Keratinocyte (primary cell): Measurements from ENCODE around the gene MFAP1. TPM values are rescaled to one million over a fixed set of nuclear protein-coding genes. Genes with fewer than 3 reads are reported as not detected.

ENCODE experiments used
- DNase-seq: peaks from one replicate; pipeline ENCODE4 v3.0.0-alpha.2; 2011; ENCODE audit warnings: low read depth, missing footprints, low spot score
- FAIRE-seq: peaks from 2 replicates; lab custom pipeline; 2011; peaks lifted over from hg19 to GRCh38; lab: Jason Lieb, UNC
- H2AFZ ChIP-seq: 2 replicates; pipeline ENCODE4 v1.6.0; 2012; ENCODE audit warnings: low read length, control low read depth, inconsistent platforms; ENCODE audit not compliant: control insufficient read depth
- H3K27ac ChIP-seq: 2 replicates; pipeline ENCODE4 v1.5.1; 2011; ENCODE audit warnings: low read length; ENCODE audit not compliant: control insufficient read depth, insufficient read depth
- H3K27me3 ChIP-seq: 3 replicates; pipeline ENCODE4 v1.6.0; 2011; ENCODE audit warnings: low read length; ENCODE audit not compliant: control insufficient read depth, insufficient read depth; ENCODE audit errors: extremely low read depth
- H3K36me3 ChIP-seq, 2 experiments: 2 replicates in 1 of 2; 3 replicates in 1 of 2; pipeline ENCODE4 v1.5.1; 2011; ENCODE audit warnings: low read length in 2 of 2, mild to moderate bottlenecking in 1 of 2; ENCODE audit not compliant: control insufficient read depth in 2 of 2, insufficient read depth in 2 of 2; ENCODE audit errors: extremely low read depth in 1 of 2
- H3K4me1 ChIP-seq: 3 replicates; pipeline ENCODE4 v1.5.1; 2011; ENCODE audit warnings: low read length; ENCODE audit not compliant: control insufficient read depth, insufficient read depth; ENCODE audit errors: extremely low read depth
- H3K4me2 ChIP-seq: 3 replicates; pipeline ENCODE4 v1.6.0; 2011; ENCODE audit warnings: low read depth, low read length; ENCODE audit not compliant: control insufficient read depth, insufficient read depth; ENCODE audit errors: extremely low read depth
- H3K4me3 ChIP-seq, 3 experiments: fragments of 200-600 bp in 1 of 3; sonication (generic) in 1 of 3; 2 replicates in 2 of 3; 3 replicates in 1 of 3; pipeline ENCODE4 v1.5.1; 2011 to 2016; ENCODE audit warnings: low read length in 3 of 3, mild to moderate bottlenecking in 3 of 3, control low read depth in 2 of 3, inconsistent platforms in 1 of 3, low read depth in 1 of 3, mixed read lengths in 1 of 3, mixed run types in 1 of 3, moderate library complexity in 1 of 3; ENCODE audit not compliant: control insufficient read depth in 2 of 3, insufficient read depth in 2 of 3; ENCODE audit errors: extremely low read depth in 1 of 3
- H3K79me2 ChIP-seq: 2 replicates; pipeline ENCODE4 v1.6.0; 2012; ENCODE audit warnings: low read length; ENCODE audit not compliant: control insufficient read depth, insufficient read depth
- H3K9ac ChIP-seq: 3 replicates; pipeline ENCODE4 v1.6.0; 2011; ENCODE audit warnings: low read length; ENCODE audit not compliant: control insufficient read depth, insufficient read depth; ENCODE audit errors: extremely low read depth
- H3K9me1 ChIP-seq: 3 replicates; pipeline ENCODE4 v1.6.0; 2011; ENCODE audit warnings: low read length; ENCODE audit not compliant: control insufficient read depth, insufficient read depth; ENCODE audit errors: extremely low read depth
- H3K9me3 ChIP-seq: 2 replicates; pipeline ENCODE4 v1.5.1; 2012; ENCODE audit warnings: low read depth, low read length; ENCODE audit not compliant: control insufficient read depth
- H4K20me1 ChIP-seq: 3 replicates; pipeline ENCODE4 v1.6.0; 2011; ENCODE audit warnings: low read length; ENCODE audit not compliant: control insufficient read depth, insufficient read depth; ENCODE audit errors: extremely low read depth
- CTCF ChIP-seq, 3 experiments: IDR thresholded peaks in 1 of 3; conservative IDR thresholded peaks in 1 of 3; optimal IDR thresholded peaks in 1 of 3; 2 replicates in 2 of 3; 3 replicates in 1 of 3; pipeline versions ENCODE3 to v1.5.1; 2011; ENCODE audit warnings: low read length in 3 of 3, mild to moderate bottlenecking in 3 of 3, moderate library complexity in 2 of 3, control low read depth in 1 of 3, inconsistent platforms in 1 of 3; ENCODE audit not compliant: insufficient read depth in 2 of 3; ENCODE audit errors: extremely low read depth in 1 of 3
- EZH2 ChIP-seq: IDR thresholded peaks from one replicate; pipeline ENCODE4 v1.6.1; 2012; ENCODE audit warnings: inconsistent platforms, mild to moderate bottlenecking, low read length, moderate library complexity
- dilution Hi-C: fragments of 300-500 bp; cut with MboI; formaldehyde crosslinking; loops from one replicate; pipeline ENCODE4 v1.7.0; 2020; ENCODE audit warnings: low sequenced_read_pairs; ENCODE audit not compliant: extremely low pct_ligation_motif_present
- polyA plus RNA-seq, 5 experiments: library from polyadenylated mRNA; depleted of rRNA in 3 of 5; stranded (reverse) in 3 of 5; stranded (forward) in 1 of 5; unstranded in 1 of 5; fragments of >200 nt; gene quantifications; 1 replicate in 1 of 5; 2 replicates in 3 of 5; 3 replicates in 1 of 5; pipeline versions ENCODE4 v1.2.1 to v1.2.3, GENCODE V29; 2011 to 2012; ENCODE audit warnings: missing spikeins in 2 of 5, low read depth in 1 of 5, low replicate concordance in 1 of 5

Gene MFAP1
- polyA plus RNA-seq, 1 donor (not counting 4 experiments of a cell fraction or from before 2014, with no cell fraction given): 25.6 TPM

DNA sequence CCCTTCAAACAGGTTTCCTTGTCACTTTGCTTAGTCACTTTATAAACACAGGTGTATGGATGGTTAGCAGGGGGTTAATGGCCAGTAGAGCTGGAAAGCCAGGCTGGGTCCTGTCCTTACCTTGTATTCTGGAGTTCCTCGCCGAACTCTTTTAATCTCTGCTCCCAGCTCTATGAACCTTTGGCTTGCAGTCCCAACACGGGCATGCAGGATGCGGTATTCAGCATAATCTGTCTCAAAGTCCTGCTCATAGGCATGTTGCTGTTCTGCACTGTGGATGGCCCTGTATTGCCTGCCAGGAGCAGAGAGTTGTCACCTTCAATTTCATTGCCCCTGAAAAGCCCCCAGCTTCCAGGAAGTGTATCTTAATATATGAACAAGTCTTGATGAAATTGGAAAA lies 50.4 kb downstream of the MFAP1 start:
- dilution Hi-C loops: no loop called here
- H3K4me2 ChIP-seq: no peak overlapping the region
- H3K9me3 ChIP-seq: no peaks in the 10 kb centered on the region
- H3K4me1 ChIP-seq: peaks cover 20% of the 10 kb centered on the region
- H3K27me3 ChIP-seq: no peaks in the 10 kb centered on the region
- H4K20me1 ChIP-seq: no peaks in the 10 kb centered on the region
- H3K4me3 ChIP-seq: no peak overlapping the region
- H3K27ac ChIP-seq: no peak overlapping the region
- no peak overlapping the region for H3K9ac ChIP-seq
- H2AFZ ChIP-seq: no peak overlapping the region
- peaks cover 15 to 36% of the 10 kb centered on the region in 2 experiments for H3K36me3 ChIP-seq
- FAIRE-seq (no peak), DNase-seq (no peak)
- TF ChIP-seq CTCF (optimal IDR thresholded peaks at IDR 0.05 in 1 of 3, IDR thresholded peaks at IDR 0.05 in 1 of 3, conservative IDR thresholded peaks at IDR 0.05 in 1 of 3; ENCODE audit: extremely low read depth in 1 of 3, insufficient read depth in 2 of 3, low read length in 3 of 3) (no peak), EZH2 (no peak)
- H3K9me1 ChIP-seq: no peaks in the 10 kb centered on the region
- H3K79me2 ChIP-seq: no peaks in the 10 kb centered on the region

GRCh38 chr15:43772624-43773023 lies 51.9 kb downstream of the MFAP1 start:
- Histone ChIP-seq H3K79me2 (no peaks in the 10 kb centered on the region), H3K36me3 (peaks cover 23 to 43% of the 10 kb centered on the region in 2 experiments), H4K20me1 (no peaks in the 10 kb centered on the region)

More at GRCh38 chr15:43772624-43773023, 51.9 kb downstream of the MFAP1 start:
- FAIRE-seq (no peak), DNase-seq (no peak)
- TF ChIP-seq EZH2 (no peak), CTCF (optimal IDR thresholded peaks at IDR 0.05 in 1 of 3, IDR thresholded peaks at IDR 0.05 in 1 of 3, conservative IDR thresholded peaks at IDR 0.05 in 1 of 3; ENCODE audit: extremely low read depth in 1 of 3, insufficient read depth in 2 of 3, low read length in 3 of 3) (no peak)
- Histone ChIP-seq H3K9ac (no peak overlapping the region), H3K4me3 (no peak overlapping the region), H3K27me3 (no peaks in the 10 kb centered on the region), H2AFZ (no peak overlapping the region), H3K27ac (no peak overlapping the region), H3K4me2 (no peak overlapping the region), H3K9me1 (no peaks in the 10 kb centered on the region), H3K9me3 (no peaks in the 10 kb centered on the region), H3K4me1 (peaks cover 18% of the 10 kb centered on the region)
- dilution Hi-C loops: no loop called here
